Peyer's patch (tissue), 4 donors: ENCODE measurements around the gene AP1M2.

Experiments
- CTCF ChIP-seq, 6 experiments: fragments of 450-650 bp in 4 of 6; fragments of 200-600 bp in 2 of 6; sonication (generic) in 1 of 6; IDR thresholded peaks; one replicate each; pipeline ENCODE4 v1.5.1; 2017 to 2019; ENCODE audit warnings: antibody characterized with exemption in 6 of 6, mild to moderate bottlenecking in 3 of 6, moderate library complexity in 1 of 6
- POLR2A ChIP-seq, 2 donors: fragments of 450-650 bp; IDR thresholded peaks; one replicate each; pipeline ENCODE4 v1.5.1; 2017; ENCODE audit warnings: antibody characterized with exemption in 2 of 2, mild to moderate bottlenecking in 2 of 2, moderate library complexity in 2 of 2

- no peak for TF ChIP-seq CTCF (IDR thresholded peaks at IDR 0.05)
- no peak for TF ChIP-seq POLR2A (IDR thresholded peaks at IDR 0.05)
Measured at GRCh38 chr19:10582091-10582490, 5.0 kb downstream of the AP1M2 start.
